A172 (cell line): ENCODE data around the gene SCEL. TPM values are rescaled to one million over a fixed set of nuclear protein-coding genes. Genes with fewer than 3 reads are reported as not detected.

Source experiments
- DNase-seq: peaks from one replicate; pipeline ENCODE4 v3.0.0-alpha.2; 2015; ENCODE audit warnings: low spot score
- total RNA-seq: library from RNA; depleted of rRNA; stranded (reverse); fragments of >200 nt; shearing (Covaris generic); gene quantifications from 2 replicates; pipeline ENCODE4 v1.2.3, GENCODE V29; 2014

SCEL gene
- total RNA-seq, 1 experiment from 2014 or later, result not detected

- peak; percentile 32 for DNase-seq
Observed at GRCh38 chr13:77521595-77522367, 13.7 kb upstream of the SCEL start.

GRCh38 chr13:77522444-77522843 is 13.1 kb upstream of the SCEL start:
- no peak for DNase-seq

- DNase-seq, result no peak
Observed at GRCh38 chr13:77523386-77523785, 12.1 kb upstream of the SCEL start.

GRCh38 chr13:77523834-77524728 is 11.4 kb upstream of the SCEL start:
- no peak for DNase-seq

GRCh38 chr13:77528414-77528813 is 7.1 kb upstream of the SCEL start:
- DNase-seq, result no peak

GRCh38 chr13:77528834-77529500 is 6.5 kb upstream of the SCEL start:
- DNase-seq, result no peak

GRCh38 chr13:77529501-77529840 is 6.0 kb upstream of the SCEL start:
- no peak for DNase-seq

GRCh38 chr13:77530875-77531274 is 4.6 kb upstream of the SCEL start:
- no peak for DNase-seq

- no peak for DNase-seq
Observed at GRCh38 chr13:77532983-77533382, 2.5 kb upstream of the SCEL start.

- no peak for DNase-seq
Observed at GRCh38 chr13:77533875-77534788, 1.4 kb upstream of the SCEL start.

- DNase-seq, result no peak
Observed at GRCh38 chr13:77536358-77536757, 852 bp downstream of the SCEL start.

GRCh38 chr13:77537289-77537919 is 1.9 kb downstream of the SCEL start:
- no peak for DNase-seq

- DNase-seq, result no peak
Observed at GRCh38 chr13:77543711-77544110, 8.2 kb downstream of the SCEL start.

GRCh38 chr13:77544355-77544754 is 8.8 kb downstream of the SCEL start:
- no peak for DNase-seq

- DNase-seq, result no peak
Observed at GRCh38 chr13:77544758-77545338, 9.3 kb downstream of the SCEL start.

GRCh38 chr13:77545626-77546412 is 10.3 kb downstream of the SCEL start:
- no peak for DNase-seq

GRCh38 chr13:77548095-77548494 is 12.6 kb downstream of the SCEL start:
- no peak for DNase-seq

GRCh38 chr13:77548594-77548993 is 13.1 kb downstream of the SCEL start:
- DNase-seq, result no peak

GRCh38 chr13:77554069-77554468 is 18.6 kb downstream of the SCEL start:
- DNase-seq, result no peak

- DNase-seq, result no peak
Observed at GRCh38 chr13:77555246-77555645, 19.7 kb downstream of the SCEL start.
